Measurements from ENCODE around the gene CDK2. TPM values are rescaled to one million over a fixed set of nuclear protein-coding genes. Genes with fewer than 3 reads are reported as not detected.

The CDK2 gene
- total and polyA plus RNA-seq, 2 of the 4 experiments (the other 2 are of a cell fraction) = 42.5 to 61.7 TPM

DNA sequence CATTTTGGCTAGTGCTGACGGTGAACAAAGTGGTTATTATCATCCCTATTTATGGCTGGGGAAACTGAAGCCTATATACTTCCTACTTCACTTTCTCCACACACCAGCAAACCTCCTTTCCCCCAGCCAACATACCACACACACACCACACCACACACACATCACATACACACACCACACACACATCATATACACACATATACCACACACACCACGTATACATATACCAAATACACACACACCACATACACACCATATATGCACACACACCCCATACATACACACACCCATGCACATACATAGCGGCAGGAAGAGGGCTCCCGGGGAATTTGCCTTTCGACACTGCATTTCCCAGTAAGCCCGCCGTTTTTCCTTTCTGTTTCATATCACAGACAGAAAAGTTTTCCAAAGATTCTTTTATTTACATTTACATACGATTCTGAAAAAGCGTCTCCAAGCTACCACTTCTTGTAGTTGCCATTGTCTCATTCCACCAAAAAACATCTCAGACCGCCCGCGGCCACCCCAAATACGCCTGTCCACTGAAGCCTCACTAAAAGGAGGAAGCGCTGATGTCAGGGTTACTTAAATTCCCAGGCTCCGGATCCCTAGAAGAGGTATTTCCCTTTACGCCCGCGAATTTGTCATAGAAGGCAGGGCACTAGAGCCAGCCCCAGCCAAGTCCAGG, 6.4 kb downstream of the CDK2 start:
- H4K5ac ChIP-seq (ENCODE audit: low read depth, low read length) = peak overlapping the region; percentile 58
- peak; percentile 53 for DNase-seq
- WGBS, 2 experiments (ENCODE audit: extremely low coverage in 2 of 2, insufficient read length in 1 of 2) = 3% methylated on average over 5 of the region's 18 CpGs; no CpG with 5 or more reads in 1 of the 2 experiments
- no peak for TF ChIP-seq BHLHE40 (IDR thresholded peaks at IDR 0.05; ENCODE audit: low read depth, low read length)
- peak; percentile 84; the same call in 1 of the 2 replicates for TF ChIP-seq POLR2A (IDR thresholded peaks at IDR 0.05; ENCODE audit: low read depth, low read length)
- no peak for TF ChIP-seq SMC3 (IDR thresholded peaks at IDR 0.05; ENCODE audit: low read depth, low read length)
- TF ChIP-seq, protein P1, sequence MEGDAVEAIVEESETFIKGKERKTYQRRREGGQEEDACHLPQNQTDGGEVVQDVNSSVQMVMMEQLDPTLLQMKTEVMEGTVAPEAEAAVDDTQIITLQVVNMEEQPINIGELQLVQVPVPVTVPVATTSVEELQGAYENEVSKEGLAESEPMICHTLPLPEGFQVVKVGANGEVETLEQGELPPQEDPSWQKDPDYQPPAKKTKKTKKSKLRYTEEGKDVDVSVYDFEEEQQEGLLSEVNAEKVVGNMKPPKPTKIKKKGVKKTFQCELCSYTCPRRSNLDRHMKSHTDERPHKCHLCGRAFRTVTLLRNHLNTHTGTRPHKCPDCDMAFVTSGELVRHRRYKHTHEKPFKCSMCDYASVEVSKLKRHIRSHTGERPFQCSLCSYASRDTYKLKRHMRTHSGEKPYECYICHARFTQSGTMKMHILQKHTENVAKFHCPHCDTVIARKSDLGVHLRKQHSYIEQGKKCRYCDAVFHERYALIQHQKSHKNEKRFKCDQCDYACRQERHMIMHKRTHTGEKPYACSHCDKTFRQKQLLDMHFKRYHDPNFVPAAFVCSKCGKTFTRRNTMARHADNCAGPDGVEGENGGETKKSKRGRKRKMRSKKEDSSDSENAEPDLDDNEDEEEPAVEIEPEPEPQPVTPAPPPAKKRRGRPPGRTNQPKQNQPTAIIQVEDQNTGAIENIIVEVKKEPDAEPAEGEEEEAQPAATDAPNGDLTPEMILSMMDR (conservative IDR thresholded peaks at IDR 0.05; ENCODE audit: low read depth, low read length) = no peak
- TF ChIP-seq CEBPB (IDR thresholded peaks at IDR 0.05; ENCODE audit: low read depth, low read length) = peak; percentile 24; the same call in 1 of the 2 replicates
- 0 out of 2 replicates have a peak, but pooled peaks have one; percentile 44 for TF ChIP-seq CHD1 (IDR thresholded peaks at IDR 0.05; ENCODE audit: low read depth, low read length)
- TF ChIP-seq RCOR1 (IDR thresholded peaks at IDR 0.05; ENCODE audit: insufficient replicate concordance, low read length) = no peak
- TF ChIP-seq FOS (IDR thresholded peaks at IDR 0.05; ENCODE audit: low read depth, low read length) = no peak
- TF ChIP-seq, protein P2, sequence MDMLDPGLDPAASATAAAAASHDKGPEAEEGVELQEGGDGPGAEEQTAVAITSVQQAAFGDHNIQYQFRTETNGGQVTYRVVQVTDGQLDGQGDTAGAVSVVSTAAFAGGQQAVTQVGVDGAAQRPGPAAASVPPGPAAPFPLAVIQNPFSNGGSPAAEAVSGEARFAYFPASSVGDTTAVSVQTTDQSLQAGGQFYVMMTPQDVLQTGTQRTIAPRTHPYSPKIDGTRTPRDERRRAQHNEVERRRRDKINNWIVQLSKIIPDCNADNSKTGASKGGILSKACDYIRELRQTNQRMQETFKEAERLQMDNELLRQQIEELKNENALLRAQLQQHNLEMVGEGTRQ (IDR thresholded peaks at IDR 0.05; ENCODE audit: low read depth, low read length) = no peak
- no peak for TF ChIP-seq MAFK (IDR thresholded peaks at IDR 0.05; ENCODE audit: low read depth, low read length)
- TF ChIP-seq, protein P3, sequence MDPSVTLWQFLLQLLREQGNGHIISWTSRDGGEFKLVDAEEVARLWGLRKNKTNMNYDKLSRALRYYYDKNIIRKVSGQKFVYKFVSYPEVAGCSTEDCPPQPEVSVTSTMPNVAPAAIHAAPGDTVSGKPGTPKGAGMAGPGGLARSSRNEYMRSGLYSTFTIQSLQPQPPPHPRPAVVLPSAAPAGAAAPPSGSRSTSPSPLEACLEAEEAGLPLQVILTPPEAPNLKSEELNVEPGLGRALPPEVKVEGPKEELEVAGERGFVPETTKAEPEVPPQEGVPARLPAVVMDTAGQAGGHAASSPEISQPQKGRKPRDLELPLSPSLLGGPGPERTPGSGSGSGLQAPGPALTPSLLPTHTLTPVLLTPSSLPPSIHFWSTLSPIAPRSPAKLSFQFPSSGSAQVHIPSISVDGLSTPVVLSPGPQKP (IDR thresholded peaks at IDR 0.05; ENCODE audit: borderline replicate concordance, low read depth, low read length) = no peak
- TF ChIP-seq MAZ (IDR thresholded peaks at IDR 0.05; ENCODE audit: borderline replicate concordance, low read depth, low read length) = 0 out of 2 replicates have a peak, but pooled peaks have one; percentile 35
- TF ChIP-seq NFE2L2 (IDR thresholded peaks at IDR 0.05; ENCODE audit: low read depth, low read length) = no peak

More for the DNA sequence above, 6.4 kb downstream of the CDK2 start:
- H3K4ac ChIP-seq (ENCODE audit: low read depth, low read length) = peak overlapping the region; percentile 97
- ATAC-seq (ENCODE audit: low read depth) = no peak
- H3K14ac ChIP-seq (replicated peaks; ENCODE audit: low read depth, low read length) = peak overlapping the region; percentile 81
- dilution Hi-C loops (cut with HindIII; ENCODE audit: low sequenced_read_pairs, unreplicated experiment) (no loop called here), in situ Hi-C loops (cut with MboI; ENCODE audit: low sequenced_read_pairs) (no loop called here), intact Hi-C loops (cut with micrococcal nuclease) (loop anchor here (1.0 kb wide), 1 partner anchor 235 kb away; no protein-coding TSS in a partner anchor)
- BruUV-seq (replicated peaks) = TSS peak; percentile 66
- peak overlapping the region; percentile 97 for H3K23ac ChIP-seq (ENCODE audit: low read depth, low read length)
- CTCF ChIA-PET = interaction anchor here (0.6 kb wide), 1 partner anchor 57 kb away, joined by 3 read pairs; no protein-coding TSS in a partner anchor
- peaks cover 5% of the 10 kb centered on the region for H3K4me1 ChIP-seq (ENCODE audit: control insufficient read depth, insufficient read depth, low read length)
- peak overlapping the region; percentile 85 for H3K9ac ChIP-seq (ENCODE audit: low read depth, low read length)
- H2BK5ac ChIP-seq (ENCODE audit: low read depth, low read length, poor library complexity, severe bottlenecking) = peak overlapping the region; percentile 98
- peak overlapping the region; percentile 99; the same call in 2 of the 3 replicates for H2BK15ac ChIP-seq (ENCODE audit: low read depth, low read length)
- H3K4me3 ChIP-seq (ENCODE audit: insufficient read depth, low read depth, low read length) = peak overlapping the region; percentile 61
- no peaks in the 10 kb centered on the region for H3K9me3 ChIP-seq (ENCODE audit: control insufficient read depth, insufficient read depth, low read length)
- POLR2A ChIA-PET (ENCODE audit: unreplicated experiment) = interaction anchor here (1.0 to 1.2 kb wide), 2 partner anchors 9 to 71 kb away, joined by 4 to 13 read pairs; no protein-coding TSS in a partner anchor
- peak overlapping the region; percentile 69 for H2AFZ ChIP-seq (replicated peaks; ENCODE audit: low read length, poor library complexity)
- peak overlapping the region; percentile 58 for H3K18ac ChIP-seq (ENCODE audit: low read depth, low read length)
- H3K79me1 ChIP-seq (ENCODE audit: low read depth in 1 of 2, low read length in 2 of 2) = peaks cover 12 to 67% of the 10 kb centered on the region in 2 experiments; a peak in 3 of 4 replicates
- H3K4me2 ChIP-seq (ENCODE audit: low read depth, low read length) = peak overlapping the region; percentile 91
- H4K20me1 ChIP-seq (ENCODE audit: insufficient read depth, low read length) = peaks cover 11% of the 10 kb centered on the region; the same call in 1 of the 2 replicates
- peak overlapping the region; percentile 86 for H2AK9ac ChIP-seq (replicated peaks; ENCODE audit: low read depth, low read length, poor library complexity)
- peaks cover 5% of the 10 kb centered on the region for H3K36me3 ChIP-seq (ENCODE audit: control insufficient read depth, insufficient read depth, low read length)
- peak overlapping the region; percentile 71 for H3K56ac ChIP-seq (ENCODE audit: extremely low read depth, insufficient read depth, low read length)
- peak overlapping the region; percentile 2; the same call in 1 of the 2 replicates for H2BK20ac ChIP-seq (ENCODE audit: low read depth, low read length)
- peak overlapping the region; percentile 88 for H4K91ac ChIP-seq (ENCODE audit: insufficient read depth, low read depth, low read length)
- peak overlapping the region; percentile 84 for H2BK120ac ChIP-seq (ENCODE audit: low read depth, low read length)
- no peaks in the 10 kb centered on the region for H3K27me3 ChIP-seq (ENCODE audit: control insufficient read depth, insufficient read depth, low read length)
- H2AK5ac ChIP-seq (ENCODE audit: low read depth, low read length) = peak overlapping the region; percentile 100
- H3K9me1 ChIP-seq (ENCODE audit: insufficient read depth, low read length) = peaks cover 6% of the 10 kb centered on the region; the same call in 1 of the 2 replicates
- H4K8ac ChIP-seq (ENCODE audit: low read depth in 2 of 2, low read length in 2 of 2) = peak overlapping the region; percentile 74 to 98
- H3K27ac ChIP-seq (ENCODE audit: insufficient read depth, low read length) = peak overlapping the region; percentile 60
